CD4-positive, alpha-beta T cell (primary cell): ENCODE data around the gene NATD1. TPM values are rescaled to one million over a fixed set of nuclear protein-coding genes. Genes with fewer than 3 reads are reported as not detected.

Experiments
- ATAC-seq: fragments of 200-7000 bp; cut with Tn5 transposase; one replicate; pipeline ENCODE4 v1.10.0; 2022; ENCODE audit warnings: mild to moderate bottlenecking; ENCODE audit not compliant: poor library complexity
- CTCF ChIA-PET: fragments of 350-600 bp; sonication (Branson Sonifier 250); formaldehyde crosslinking; loops from one replicate; lab custom pipeline; 2021; ENCODE audit warnings: antibody characterized with exemption, inconsistent platforms; lab: Charles Lee
- POLR2A ChIA-PET: fragments of 350-600 bp; sonication (Branson Sonifier 250); formaldehyde crosslinking; loops from one replicate; lab custom pipeline; 2021; ENCODE audit warnings: antibody characterized with exemption, inconsistent platforms; lab: Charles Lee
- DNase-seq, 14 experiments: peaks; one replicate each; pipeline ENCODE4 v3.0.0-alpha.2; 2013 to 2020; ENCODE audit warnings: mixed read lengths in 2 of 14
- H3K27ac ChIP-seq, 2 donors: one replicate each; pipeline versions ENCODE4 v1.5.1 to v1.7.0; 2013; ENCODE audit warnings: low read length in 2 of 2, low read depth in 1 of 2, mild to moderate bottlenecking in 1 of 2
- H3K27me3 ChIP-seq, 2 experiments: 1 replicate in 1 of 2; 2 replicates in 1 of 2; pipeline versions ENCODE4 v1.6.1 to v1.7.0; 2013; ENCODE audit warnings: low read length in 2 of 2, control low read depth in 1 of 2, mild to moderate bottlenecking in 1 of 2, moderate library complexity in 1 of 2; ENCODE audit not compliant: insufficient read depth in 2 of 2, control insufficient read depth in 1 of 2
- H3K36me3 ChIP-seq: one replicate; pipeline ENCODE4 v1.6.1; 2013; ENCODE audit warnings: low read length, control low read depth; ENCODE audit not compliant: insufficient read depth
- H3K4me1 ChIP-seq: one replicate; pipeline ENCODE4 v1.6.1; 2013; ENCODE audit warnings: low read length, control low read depth; ENCODE audit not compliant: insufficient read depth
- H3K4me3 ChIP-seq: one replicate; pipeline ENCODE4 v1.5.1; 2013; ENCODE audit warnings: mild to moderate bottlenecking, low read length, moderate library complexity
- H3K9me3 ChIP-seq, 2 experiments: 1 replicate in 1 of 2; 2 replicates in 1 of 2; pipeline versions ENCODE4 v1.6.1 to v1.7.0; 2013; ENCODE audit warnings: low read length in 2 of 2, mild to moderate bottlenecking in 2 of 2, control low read depth in 1 of 2, moderate library complexity in 1 of 2; ENCODE audit not compliant: control insufficient read depth in 1 of 2, insufficient read depth in 1 of 2
- H3K27ac Mint-ChIP-seq: one replicate; pipeline ENCODE4 v1.8.0; 2020; ENCODE audit warnings: mixed read lengths
- H3K27me3 Mint-ChIP-seq: one replicate; pipeline ENCODE4 v1.8.0; 2021; ENCODE audit warnings: mixed read lengths
- H3K36me3 Mint-ChIP-seq: one replicate; pipeline ENCODE4 v1.8.0; 2021; ENCODE audit warnings: low read depth, mixed read lengths
- H3K4me1 Mint-ChIP-seq: one replicate; pipeline ENCODE4 v1.8.0; 2021; ENCODE audit warnings: low read depth, mixed read lengths
- H3K4me3 Mint-ChIP-seq: one replicate; pipeline ENCODE4 v1.8.0; 2020; ENCODE audit warnings: mild to moderate bottlenecking, mixed read lengths
- H3K9me3 Mint-ChIP-seq: one replicate; pipeline ENCODE4 v1.8.0; 2020; ENCODE audit warnings: mixed read lengths
- intact Hi-C, 2 experiments: fragments of 100-400 bp; cut with DNase I in 1 of 2; cut with micrococcal nuclease in 1 of 2; formaldehyde crosslinking; loops; one replicate each; pipeline versions ENCODE4 v1.15.1 to v1.9.0; 2023 to 2025; cut with DNase I, micrococcal nuclease
- total RNA-seq, 174 experiments: library from RNA in 2 of 174; stranded (reverse) in 2 of 174; gene quantifications; one replicate each; pipeline ENCODE4 v1.2.3 and lab custom pipeline; 2021 to 2026
- TF ChIP-seq, protein P1 (sequence below): fragments of 200-600 bp; IDR thresholded peaks from one replicate; pipeline ENCODE4 v1.8.0; 2022; ENCODE audit warnings: antibody characterized with exemption, mild to moderate bottlenecking

NATD1 gene
- total RNA-seq, 2 experiments from 2014 or later = 5.9 to 6.1 TPM

- ATAC-seq = no peak
- intact Hi-C loops = no loop called here
- Histone ChIP-seq H3K27me3 (no peaks in the 10 kb centered on the region), H3K9me3 (peaks cover 0 to 4% of the 10 kb centered on the region in 2 experiments), H3K36me3 (no peaks in the 10 kb centered on the region), H3K27ac (no peak overlapping the region), H3K4me1 (no peaks in the 10 kb centered on the region), H3K4me3 (no peak overlapping the region)
- Mint-ChIP-seq H3K4me3 (no peak overlapping the region), H3K36me3 (no peaks in the 10 kb centered on the region), H3K4me1 (no peaks in the 10 kb centered on the region), H3K27ac (no peak overlapping the region), H3K27me3 (no peaks in the 10 kb centered on the region), H3K9me3 (peaks cover 7% of the 10 kb centered on the region)
- TF ChIP-seq, protein P1, sequence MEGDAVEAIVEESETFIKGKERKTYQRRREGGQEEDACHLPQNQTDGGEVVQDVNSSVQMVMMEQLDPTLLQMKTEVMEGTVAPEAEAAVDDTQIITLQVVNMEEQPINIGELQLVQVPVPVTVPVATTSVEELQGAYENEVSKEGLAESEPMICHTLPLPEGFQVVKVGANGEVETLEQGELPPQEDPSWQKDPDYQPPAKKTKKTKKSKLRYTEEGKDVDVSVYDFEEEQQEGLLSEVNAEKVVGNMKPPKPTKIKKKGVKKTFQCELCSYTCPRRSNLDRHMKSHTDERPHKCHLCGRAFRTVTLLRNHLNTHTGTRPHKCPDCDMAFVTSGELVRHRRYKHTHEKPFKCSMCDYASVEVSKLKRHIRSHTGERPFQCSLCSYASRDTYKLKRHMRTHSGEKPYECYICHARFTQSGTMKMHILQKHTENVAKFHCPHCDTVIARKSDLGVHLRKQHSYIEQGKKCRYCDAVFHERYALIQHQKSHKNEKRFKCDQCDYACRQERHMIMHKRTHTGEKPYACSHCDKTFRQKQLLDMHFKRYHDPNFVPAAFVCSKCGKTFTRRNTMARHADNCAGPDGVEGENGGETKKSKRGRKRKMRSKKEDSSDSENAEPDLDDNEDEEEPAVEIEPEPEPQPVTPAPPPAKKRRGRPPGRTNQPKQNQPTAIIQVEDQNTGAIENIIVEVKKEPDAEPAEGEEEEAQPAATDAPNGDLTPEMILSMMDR = no peak
- POLR2A ChIA-PET = no interaction called here
- CTCF ChIA-PET = no interaction called here
- DNase-seq = no peak
Observed at GRCh38 chr17:21235921-21236320, 17.3 kb downstream of the NATD1 start.

- no peaks in the 10 kb centered on the region for H3K36me3 Mint-ChIP-seq
- Histone ChIP-seq H3K27ac (no peak overlapping the region), H3K4me1 (no peaks in the 10 kb centered on the region), H3K36me3 (no peaks in the 10 kb centered on the region), H3K9me3 (peaks cover 0 to 4% of the 10 kb centered on the region in 2 experiments), H3K4me3 (no peak overlapping the region), H3K27me3 (no peaks in the 10 kb centered on the region)
- no peaks in the 10 kb centered on the region for H3K4me1 Mint-ChIP-seq
- ChIA-PET CTCF (no interaction called here), POLR2A (no interaction called here)
- intact Hi-C loops = no loop called here
- no peak overlapping the region for H3K4me3 Mint-ChIP-seq
- H3K9me3 Mint-ChIP-seq = peaks cover 7% of the 10 kb centered on the region
- TF ChIP-seq, protein P1 = no peak
- H3K27me3 Mint-ChIP-seq = no peaks in the 10 kb centered on the region
- H3K27ac Mint-ChIP-seq = no peak overlapping the region
- ATAC-seq (no peak), DNase-seq (no peak)
Observed at GRCh38 chr17:21233581-21234347, 19.4 kb downstream of the NATD1 start.

- ChIA-PET POLR2A (no interaction called here), CTCF (no interaction called here)
- ATAC-seq = no peak
Observed at GRCh38 chr17:21232033-21232749, 21.0 kb downstream of the NATD1 start.

More at GRCh38 chr17:21232033-21232749, 21.0 kb downstream of the NATD1 start:
- no peak overlapping the region for H3K27ac ChIP-seq
- TF ChIP-seq, protein P1 = no peak
- H3K27me3 ChIP-seq = no peaks in the 10 kb centered on the region
- H3K9me3 Mint-ChIP-seq = peaks cover 7% of the 10 kb centered on the region
- DNase-seq = no peak
- no peaks in the 10 kb centered on the region for H3K36me3 ChIP-seq
- intact Hi-C loops = no loop called here
- H3K36me3 Mint-ChIP-seq = no peaks in the 10 kb centered on the region
- no peaks in the 10 kb centered on the region for H3K4me1 Mint-ChIP-seq
- no peak overlapping the region for H3K4me3 ChIP-seq
- H3K4me1 ChIP-seq = no peaks in the 10 kb centered on the region
- H3K9me3 ChIP-seq = peaks cover 0 to 4% of the 10 kb centered on the region in 2 experiments
- H3K27me3 Mint-ChIP-seq = no peaks in the 10 kb centered on the region
- no peak overlapping the region for H3K4me3 Mint-ChIP-seq
- H3K27ac Mint-ChIP-seq = no peak overlapping the region
